Activated CD8-positive, alpha-beta memory T cell treated with anti-CD3 and anti-CD28 coated beads for 1 hour (primary cell): Measurements from ENCODE around the gene CYLD.

Experiments used
- DNase-seq, 2 donors: peaks; one replicate each; pipeline ENCODE4 v3.0.0-alpha.2; 2020; ENCODE audit warnings: low read depth in 1 of 2; ENCODE audit errors: extremely low read depth in 1 of 2

The CYLD gene

DNA sequence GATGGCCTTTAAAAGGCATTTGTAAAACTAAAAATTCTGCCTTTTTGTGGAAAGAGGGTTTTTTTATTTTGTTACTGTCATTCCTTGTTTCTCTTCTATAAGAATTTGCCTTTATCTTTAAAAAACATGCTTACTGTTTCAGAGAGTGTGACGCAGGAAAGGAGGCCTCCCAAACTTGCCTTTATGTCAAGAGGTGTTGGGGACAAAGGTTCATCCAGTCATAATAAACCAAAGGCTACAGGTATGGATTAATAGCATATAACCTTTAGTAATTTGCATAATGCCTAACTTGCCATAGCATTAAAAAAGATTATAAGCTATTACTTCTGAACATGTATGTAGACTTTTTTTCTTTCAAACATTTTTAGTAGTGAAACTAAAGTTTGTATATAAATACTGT is 34.2 kb downstream of the CYLD start:
- no peak for DNase-seq

DNA sequence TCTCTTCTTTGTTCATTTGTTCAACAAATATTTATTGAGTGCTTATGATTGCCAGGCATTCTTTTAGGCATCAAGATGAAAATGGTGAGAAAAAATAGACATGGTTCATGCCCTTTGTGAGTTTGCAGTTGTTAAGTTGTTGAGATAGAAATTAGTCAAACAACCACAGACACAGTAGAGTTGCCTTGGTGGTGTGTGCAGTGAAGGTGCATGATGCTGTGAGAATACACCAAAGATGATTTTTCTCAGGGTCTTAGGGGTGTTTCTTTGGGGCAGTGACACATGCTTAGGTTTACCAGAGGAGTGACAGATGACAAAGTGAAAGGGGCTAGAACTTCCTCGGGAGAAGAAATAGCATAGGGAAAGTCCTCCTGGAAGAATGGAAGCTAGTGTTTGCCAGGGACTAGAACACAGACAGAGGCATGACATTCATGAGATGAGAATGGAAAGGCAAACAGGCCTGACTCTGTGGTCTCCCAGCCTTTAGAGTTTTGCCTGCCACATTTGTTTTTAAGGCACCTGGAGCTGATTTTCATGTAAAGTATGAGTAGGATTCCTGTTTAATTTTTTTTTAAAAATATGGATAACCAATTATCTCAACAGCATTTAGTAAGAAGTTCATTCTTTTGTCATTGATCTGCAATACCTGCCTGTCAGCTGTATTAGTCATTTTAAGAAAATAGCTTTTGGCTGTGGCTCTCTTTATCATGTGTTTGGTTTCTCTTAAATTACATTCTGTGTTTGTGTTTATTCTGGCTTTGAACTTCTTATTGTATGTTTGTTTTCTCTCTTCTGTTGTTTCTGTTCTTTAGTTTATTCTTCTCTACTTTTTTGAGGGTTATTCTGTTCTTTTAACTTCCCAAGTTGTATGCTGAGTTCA is 36.6 kb downstream of the CYLD start:
- DNase-seq: no peak

DNA sequence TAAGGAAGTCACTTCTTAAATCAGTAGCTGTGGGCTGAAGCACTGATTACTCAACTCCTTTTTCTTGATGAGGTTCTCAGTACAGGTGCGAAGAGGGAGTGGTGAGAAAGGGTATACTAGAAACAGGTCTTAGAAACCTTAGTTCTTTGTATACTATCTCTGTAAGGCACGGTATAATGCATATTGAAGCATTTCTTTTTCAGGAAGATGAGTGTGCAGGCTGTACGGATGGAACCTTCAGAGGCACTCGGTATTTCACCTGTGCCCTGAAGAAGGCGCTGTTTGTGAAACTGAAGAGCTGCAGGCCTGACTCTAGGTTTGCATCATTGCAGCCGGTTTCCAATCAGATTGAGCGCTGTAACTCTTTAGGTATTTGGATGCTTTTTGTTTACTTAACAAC is 39.2 kb downstream of the CYLD start:
- no peak for DNase-seq

DNA sequence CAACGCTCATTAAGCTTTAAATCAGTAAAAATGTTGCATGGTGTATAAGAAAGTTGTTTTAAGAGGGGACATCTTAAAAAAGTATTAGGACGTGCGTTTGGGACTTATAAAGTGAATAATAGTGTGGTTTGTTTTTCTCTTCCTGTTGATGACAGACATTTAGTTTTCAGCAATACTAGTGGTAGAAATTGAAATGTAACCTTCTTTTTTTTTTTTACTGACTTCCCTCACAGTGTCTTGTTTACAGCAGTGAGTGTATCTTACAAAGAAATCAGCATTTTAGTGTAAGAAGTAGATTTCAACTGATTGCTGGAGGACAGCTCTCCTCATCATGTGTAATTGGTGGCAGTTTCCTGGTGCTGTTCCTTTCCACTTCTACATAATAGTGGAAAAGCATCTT is 39.6 kb downstream of the CYLD start:
- no peak for DNase-seq

DNA sequence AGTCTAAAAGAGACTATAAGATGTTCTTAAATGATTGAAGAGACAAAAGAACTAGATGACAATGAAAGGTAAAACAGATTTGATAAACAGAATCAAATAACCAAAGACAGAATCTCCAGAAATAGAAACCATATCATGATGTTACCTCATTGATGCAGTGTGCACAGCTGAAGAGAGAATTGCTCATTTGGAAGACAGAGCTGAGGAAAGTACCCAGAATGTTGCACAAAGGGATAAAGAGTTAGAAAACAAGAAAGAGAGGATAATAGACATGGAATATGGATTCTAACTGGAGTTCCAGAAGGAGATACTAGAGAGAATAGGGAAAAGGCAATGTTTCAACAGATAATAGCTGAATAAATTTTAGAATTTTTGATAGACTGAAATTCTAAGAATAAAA is 47.9 kb downstream of the CYLD start:
- no peak for DNase-seq

DNA sequence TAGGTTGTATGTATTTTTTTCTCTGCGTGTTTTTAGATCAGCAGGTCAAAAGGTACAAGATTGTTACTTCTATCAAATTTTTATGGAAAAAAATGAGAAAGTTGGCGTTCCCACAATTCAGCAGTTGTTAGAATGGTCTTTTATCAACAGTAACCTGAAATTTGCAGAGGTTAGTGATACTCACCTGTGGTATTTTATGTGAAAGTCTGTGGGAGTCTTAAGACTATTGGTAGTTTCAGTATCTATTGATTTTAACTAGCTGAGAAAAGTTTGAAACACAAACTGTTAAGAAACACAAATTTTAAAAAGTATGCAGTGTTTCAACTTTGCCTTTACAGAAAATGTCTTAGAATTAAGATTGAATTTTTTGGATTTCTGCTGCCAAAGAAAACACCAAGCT is 49.6 kb downstream of the CYLD start:
- DNase-seq: no peak

DNA sequence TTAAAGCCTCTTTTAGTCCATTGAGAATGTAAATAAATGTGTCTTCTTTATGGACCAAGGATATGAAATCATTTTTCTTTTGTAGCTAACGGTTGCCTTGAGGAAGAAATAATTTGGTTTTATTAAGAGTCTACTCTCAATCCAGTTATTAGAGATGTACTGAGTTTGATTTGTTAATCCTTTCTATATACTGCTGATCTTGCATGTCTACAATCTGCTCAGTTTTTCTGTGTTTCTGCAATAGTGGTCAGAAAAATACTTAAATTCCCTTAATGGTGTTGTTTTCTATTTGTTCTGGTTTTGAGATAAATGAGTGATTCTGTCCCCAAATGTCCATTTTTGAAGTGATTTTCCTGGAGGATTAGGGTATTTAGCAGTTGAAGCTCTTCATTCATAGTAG is 54.9 kb downstream of the CYLD start:
- no peak for DNase-seq

DNA sequence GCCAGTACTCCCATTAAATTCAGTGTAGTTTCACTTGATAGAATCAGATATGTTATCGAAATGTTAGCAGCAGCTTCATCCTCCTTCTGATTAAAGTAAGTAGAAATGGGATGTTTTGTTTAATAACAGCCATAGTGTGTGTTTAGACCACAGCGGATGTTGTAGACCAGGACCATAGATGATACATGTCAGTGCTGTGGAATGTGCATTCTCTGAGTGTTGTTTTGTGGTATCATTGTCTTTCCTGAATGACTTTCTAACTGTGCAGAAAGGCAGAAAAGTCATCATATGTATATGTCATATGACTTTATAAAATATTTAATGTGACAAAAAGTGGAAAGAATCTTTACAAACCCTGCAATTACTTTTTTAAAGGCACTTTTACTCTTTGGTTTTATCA is 55.6 kb downstream of the CYLD start:
- DNase-seq: no peak

DNA sequence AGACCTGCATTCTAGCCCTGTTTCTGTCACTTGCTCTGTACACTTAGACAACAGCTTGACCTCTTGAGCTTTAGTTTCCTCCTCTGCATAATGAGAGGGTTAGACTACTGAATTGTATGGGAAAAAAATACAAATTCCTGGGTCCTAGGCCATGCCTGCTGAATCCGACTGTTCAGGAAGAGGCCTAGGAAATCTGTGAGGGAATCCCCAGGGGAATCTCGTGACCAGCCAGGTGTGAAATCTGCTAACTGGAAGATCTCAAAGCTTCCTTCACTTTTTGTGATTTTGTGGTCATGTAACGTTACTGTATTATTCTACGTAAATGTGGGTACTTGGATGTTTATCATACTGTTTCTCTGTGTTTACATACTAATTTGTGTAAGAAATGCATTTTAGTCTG is 58.2 kb downstream of the CYLD start:
- DNase-seq: no peak

DNA sequence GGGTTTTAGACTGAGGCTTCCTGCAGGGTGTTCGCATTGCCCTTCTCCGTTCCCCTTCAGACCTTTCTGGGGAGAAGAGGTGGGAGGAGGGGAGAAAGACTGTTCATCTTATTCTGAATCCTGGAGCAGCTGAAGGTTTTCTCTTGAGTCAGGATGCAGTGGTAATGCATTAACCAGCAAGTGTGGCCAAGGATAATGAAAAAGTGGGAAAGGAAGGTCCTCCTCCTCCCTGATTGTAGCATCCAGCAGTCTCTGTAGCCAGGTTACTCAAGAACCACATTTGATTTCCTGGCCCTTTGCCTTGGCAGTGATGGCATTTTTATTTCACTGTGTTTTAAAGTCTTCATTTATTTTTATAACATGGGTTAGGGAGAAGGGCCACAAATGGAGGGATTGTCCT is 59.1 kb downstream of the CYLD start:
- no peak for DNase-seq

DNA sequence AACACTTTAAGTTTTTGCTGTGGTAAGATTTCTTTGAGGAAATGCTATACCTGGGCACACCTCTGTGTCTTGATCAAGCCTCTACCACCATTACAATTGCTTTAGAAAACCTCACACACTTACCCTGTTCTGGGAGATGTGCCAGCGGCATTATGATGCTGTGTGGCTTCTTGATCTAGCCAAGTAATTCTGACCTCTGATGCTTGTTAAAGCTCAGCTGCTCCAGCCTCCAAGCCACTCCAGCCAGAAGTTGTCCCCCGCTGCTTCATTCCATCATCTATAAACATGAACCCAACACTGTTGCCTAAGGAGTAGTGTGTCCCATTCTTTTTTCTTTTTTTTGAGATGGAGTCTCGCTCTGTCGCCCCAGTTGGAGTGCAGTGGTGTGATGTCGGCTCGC is 60.1 kb downstream of the CYLD start:
- DNase-seq: no peak

DNA sequence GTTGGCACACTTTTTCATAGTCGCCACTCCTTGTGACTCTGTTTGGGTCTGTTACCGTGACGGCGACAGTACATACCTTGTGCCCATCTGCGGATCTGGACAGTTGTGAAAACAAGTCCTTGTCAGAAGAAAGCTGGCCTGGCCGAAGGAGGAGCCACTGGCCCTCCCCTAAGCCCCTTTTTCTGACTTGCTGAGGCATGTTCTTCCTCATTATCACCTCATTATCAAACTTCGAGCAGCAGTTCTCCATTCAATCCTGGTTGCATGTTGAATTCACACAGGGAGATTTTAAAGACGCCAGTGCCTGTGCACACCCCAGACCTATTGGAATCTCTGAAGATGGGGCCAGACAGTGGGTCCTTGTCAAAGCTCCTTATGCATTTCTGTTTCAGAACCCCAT is 61.1 kb downstream of the CYLD start:
- no peak for DNase-seq

DNA sequence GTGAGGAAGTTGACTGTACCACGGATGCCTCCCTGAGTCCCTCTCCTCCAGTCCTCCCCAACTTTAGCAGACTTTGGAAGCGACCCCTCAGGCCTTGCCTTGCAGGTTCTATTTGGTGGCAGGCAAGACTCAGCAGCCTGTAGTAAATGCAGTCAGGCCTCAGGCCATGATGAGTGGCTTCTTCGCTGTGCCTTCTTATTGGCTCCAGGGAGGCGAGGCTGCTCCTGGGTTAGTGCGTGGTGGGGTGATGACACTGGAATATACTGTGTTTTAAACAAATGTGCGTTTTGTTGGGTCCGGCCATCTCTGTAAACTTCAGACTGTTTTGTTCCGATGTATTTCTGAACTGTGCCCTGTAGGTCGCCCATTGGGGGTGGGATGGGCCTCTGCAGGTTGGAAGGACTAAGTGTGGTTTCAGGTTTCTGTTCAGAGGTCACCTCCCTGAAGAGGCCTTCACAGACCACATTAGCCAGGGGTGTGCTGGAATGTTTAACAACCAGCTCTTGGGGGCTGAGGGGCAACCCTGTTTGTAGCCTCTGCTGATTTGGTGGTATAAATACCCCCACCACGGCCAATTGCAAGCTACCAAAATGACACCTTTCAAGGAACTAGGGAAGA is 62.5 kb downstream of the CYLD start:
- DNase-seq: no peak

DNA sequence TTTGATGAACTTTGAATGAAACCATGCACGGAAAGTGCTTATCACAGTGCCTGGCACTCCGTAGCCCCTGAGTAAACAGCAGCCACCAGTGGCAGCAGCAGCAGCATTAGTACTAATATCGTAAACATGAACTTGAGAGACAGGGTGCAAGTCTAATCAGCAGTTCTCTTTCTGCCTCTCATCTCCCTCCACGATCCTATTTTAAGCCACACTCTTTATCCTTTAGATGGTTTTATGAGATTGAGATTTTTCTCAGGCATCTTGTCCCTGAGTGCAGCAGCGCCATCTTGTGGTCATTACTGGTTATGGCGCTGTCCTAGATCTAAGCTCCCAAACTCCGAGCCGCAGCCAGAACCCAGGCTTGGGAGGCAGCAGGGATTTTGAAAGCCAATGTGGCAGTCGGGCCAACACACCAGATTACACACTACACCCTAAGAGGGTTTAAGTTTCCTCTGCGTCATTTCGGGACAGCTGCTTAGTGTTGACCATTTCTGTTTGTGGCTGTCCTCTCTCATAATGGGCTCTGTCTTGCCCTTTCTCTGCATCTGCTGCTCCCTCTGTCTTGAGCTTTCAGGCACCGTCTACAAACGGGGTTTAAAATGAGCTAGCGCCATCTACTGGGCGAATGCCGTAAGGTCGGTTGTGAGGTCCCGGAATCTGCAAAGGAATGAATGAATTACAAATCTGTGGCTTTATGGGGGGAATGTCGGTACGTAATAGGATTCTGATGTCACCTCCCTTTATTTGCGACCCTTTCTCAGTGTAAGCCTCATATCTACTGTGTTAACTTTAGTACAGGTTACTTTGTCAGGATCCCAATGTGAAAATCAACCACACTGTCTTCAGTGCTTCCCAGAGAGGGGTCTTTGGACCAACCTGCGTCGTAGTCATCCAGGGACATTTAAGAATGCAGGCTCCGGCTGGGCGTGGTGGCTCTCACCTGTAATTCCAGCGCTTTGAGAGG is 64.5 kb downstream of the CYLD start:
- peak; percentile 58 to 64 for DNase-seq

DNA sequence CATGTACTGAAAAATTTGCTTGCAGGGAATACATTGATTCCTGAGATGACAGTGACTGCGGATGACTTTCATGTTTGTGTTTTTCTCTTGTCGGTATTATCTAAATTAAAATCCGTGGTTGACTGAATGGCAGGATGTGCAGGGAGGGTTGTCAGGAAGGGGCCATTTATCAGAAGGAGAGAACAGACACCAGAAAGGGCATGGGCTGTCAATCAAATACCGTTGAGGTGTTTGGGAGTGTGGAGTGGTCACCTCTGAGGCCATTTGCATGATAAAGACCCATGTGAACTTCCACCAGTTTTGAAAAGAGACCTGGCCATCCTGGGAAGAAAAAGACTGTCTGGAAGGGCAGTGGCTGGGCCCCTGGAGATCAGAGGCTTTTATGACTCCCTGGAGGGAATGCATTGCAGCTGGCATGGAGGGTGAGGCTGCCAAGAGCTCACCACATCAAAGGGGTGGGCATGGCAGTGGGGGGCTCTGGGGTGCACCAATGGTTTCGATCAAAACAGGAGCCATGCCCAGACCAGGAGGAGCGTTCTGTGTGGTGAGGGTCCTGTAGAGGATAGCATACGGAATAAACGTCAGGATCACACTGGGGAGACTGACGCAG is 67.1 kb downstream of the CYLD start:
- no peak for DNase-seq

DNA sequence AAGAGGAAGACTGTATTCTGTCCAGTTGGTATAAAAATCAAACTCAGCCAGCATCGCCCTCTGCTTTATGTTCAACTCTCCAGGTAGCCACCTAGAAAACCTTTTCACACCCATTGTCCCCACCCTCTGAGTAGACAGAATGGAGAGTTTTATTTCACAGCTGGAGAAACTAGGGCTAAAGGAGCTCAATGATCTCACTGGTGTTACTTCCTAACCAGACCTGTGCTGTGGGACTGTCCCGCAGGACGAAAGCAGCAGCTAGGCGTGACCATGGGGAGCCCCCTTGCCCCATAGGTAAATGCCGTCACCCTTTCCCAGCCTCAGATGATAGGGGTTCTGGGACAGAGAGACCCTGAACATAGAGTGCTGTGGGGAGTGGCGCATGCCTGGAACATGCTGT is 67.7 kb downstream of the CYLD start:
- DNase-seq: no peak

DNA sequence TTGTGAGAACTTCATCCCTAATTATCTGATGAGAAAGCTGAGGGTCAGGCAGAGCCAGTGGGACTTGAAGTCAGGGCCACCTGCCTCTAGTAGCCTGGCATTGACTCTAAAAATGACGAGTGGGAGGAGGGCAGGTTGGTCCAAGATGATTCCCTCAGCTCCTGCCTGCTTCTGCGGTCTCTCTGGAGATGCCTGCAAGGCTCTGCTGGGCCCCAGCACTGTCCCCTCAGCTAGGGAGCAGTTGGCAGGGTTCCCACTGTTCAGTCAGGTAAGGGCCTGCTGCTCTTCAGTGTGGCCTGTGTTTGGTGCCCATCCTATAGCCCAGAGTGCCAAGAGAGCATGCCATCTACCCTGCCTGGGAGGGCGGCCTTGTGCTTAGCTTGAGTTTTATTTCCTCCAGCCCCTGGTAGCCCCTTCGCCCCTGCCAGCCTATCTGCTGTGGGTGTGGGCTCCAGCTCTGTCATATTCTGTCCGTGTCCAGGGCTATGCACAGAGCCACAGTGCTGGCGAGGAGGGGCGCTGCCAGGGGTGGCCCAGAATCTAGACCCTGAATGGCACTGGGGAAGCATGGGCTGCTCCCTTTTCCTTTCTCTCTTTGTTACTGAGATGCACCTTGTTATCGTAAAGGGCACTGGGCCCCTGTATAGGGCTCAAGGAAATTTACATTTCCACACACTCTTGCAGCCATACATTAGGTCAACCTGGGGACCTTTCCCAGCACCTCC is 68.5 kb downstream of the CYLD start:
- no peak for DNase-seq

DNA sequence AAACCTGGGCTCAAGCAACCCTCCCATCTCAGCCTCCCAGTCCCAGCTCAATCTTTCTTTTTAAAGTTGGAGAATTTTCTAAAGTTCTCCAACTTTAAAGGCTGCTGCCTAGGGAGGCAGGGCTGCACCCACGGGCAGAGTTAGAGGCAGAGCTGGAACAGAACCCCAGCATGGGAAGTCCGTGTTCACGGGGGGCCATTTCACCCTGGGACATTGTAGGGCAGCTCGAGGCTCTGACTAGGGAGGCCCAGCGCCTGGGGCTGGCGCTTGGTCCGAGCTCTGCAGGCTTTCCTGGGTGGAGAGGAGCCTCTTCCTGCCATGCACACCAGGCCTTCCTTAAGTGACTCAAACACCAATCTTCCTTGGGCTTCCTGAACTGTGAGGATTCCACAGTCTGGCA is 70.2 kb downstream of the CYLD start:
- DNase-seq: no peak

DNA sequence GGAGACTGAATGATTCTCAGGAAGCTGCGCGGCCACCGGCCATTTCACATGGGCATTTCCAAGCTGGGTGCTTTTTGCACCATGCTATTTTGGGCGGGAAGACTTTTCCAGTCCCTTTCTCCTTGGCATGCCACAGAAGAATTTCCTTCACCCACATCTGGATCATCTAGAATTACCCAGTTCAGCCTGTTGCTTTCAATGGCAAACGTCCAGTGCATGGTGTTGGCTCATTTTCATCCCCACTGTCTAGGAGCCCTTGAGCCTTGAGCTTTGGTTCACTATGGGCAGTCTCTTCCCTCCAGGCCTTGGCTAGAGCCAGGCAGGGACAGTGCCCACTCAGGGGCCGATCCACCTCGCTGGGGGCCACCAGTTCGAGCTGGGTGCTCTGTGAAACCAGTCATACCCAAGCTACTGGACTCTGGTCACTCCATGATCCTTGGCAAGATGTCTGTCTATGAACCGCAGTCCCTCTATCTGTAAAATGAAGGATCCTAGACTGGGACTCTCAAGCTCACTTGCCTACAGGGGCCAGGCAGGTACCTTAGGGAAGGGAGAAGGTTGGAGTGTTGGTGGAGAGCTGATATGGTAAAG is 71.1 kb downstream of the CYLD start:
- DNase-seq: no peak

DNA sequence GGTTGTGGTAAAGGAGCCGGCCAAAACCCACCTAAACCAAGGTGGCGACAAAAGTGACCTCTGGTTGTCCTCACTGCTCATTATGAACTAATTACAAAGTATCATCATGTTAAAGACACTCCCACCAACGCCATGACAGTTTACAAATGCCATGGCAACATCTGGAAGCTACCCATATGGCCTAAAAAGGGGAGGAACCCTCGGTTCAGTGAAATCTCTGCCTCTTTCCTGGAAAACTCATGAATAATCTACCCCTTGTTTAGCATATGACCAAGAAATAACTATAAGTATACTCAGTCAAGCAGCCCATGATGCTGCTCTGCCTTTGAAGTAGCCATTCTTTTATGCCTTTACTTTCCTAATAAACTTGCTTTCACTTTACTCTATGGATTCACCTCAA is 72.2 kb downstream of the CYLD start:
- no peak for DNase-seq
